WTC11 (cell line): ENCODE measurements around the gene SCAMP3. TPM values are rescaled to one million over a fixed set of nuclear protein-coding genes. Genes with fewer than 3 reads are reported as not detected.
A peak's percentile ranks its signal among the peaks of the same experiment; 100 is the strongest.

ENCODE experiments used
- CTCF ChIP-seq: fragments of 200-600 bp; IDR thresholded peaks from 2 replicates; pipeline ENCODE4 v1.8.0; 2022; ENCODE audit warnings: antibody characterized with exemption
- ZNF416 ChIP-seq: fragments of 250-450 bp; sonication (Bioruptor Pico); IDR thresholded peaks from 2 replicates; pipeline ENCODE4 v1.9.0; 2021; ENCODE audit warnings: mild to moderate bottlenecking, inconsistent platforms
- total RNA-seq: library from RNA; stranded (reverse); gene quantifications from 3 replicates; pipeline ENCODE4 v1.2.3, GENCODE V29; 2021

SCAMP3 gene
- total RNA-seq, 1 experiment from 2014 or later, result 58.8 TPM

GRCh38 chr1:155206891-155207805, 55.0 kb downstream of the SCAMP3 start (continued):
- TF ChIP-seq CTCF, result peak; percentile 49; the same call in 1 of the 2 replicates
- TF ChIP-seq ZNF416 (CRISPR knock-in tag), result no peak

Other genes with a start within 250 kb of the SCAMP3 start
- gene DCST2, start 228.6 kb downstream of the SCAMP3 start, total RNA-seq, result 0.83 to 1.8 TPM (median 1.6 TPM) in 3 replicates
- gene DCST1, start 228.5 kb downstream of the SCAMP3 start, total RNA-seq, result 0.15 TPM in 1 of 3 replicates, not detected in the others
- gene ADAM15, start 211.0 kb downstream of the SCAMP3 start, total RNA-seq, result 32.1 to 38.4 TPM (median 33.2 TPM) in 3 replicates
- 19.5 to 22.7 TPM (median 22.3 TPM) in 3 replicates for gene EFNA4, start 198.6 kb downstream of the SCAMP3 start, total RNA-seq
- gene EFNA3, start 183.5 kb downstream of the SCAMP3 start, total RNA-seq, result 12.5 to 15.4 TPM (median 15.4 TPM) in 3 replicates
- gene EFNA1, start 134.5 kb downstream of the SCAMP3 start, total RNA-seq, result 6.0 to 7.3 TPM (median 6.5 TPM) in 3 replicates
- gene SLC50A1, start 126.5 kb downstream of the SCAMP3 start, total RNA-seq, result 39.0 to 47.8 TPM (median 46.0 TPM) in 3 replicates
- gene DPM3, start 121.8 kb downstream of the SCAMP3 start, total RNA-seq, result 70.6 to 79.8 TPM (median 73.5 TPM) in 3 replicates
- gene KRTCAP2, start 89.1 kb downstream of the SCAMP3 start, total RNA-seq, result 104 to 161 TPM (median 147 TPM) in 3 replicates
- 20.3 to 22.1 TPM (median 21.4 TPM) in 3 replicates for gene TRIM46, start 88.5 kb downstream of the SCAMP3 start, total RNA-seq
- gene THBS3, start 54.5 kb downstream of the SCAMP3 start, total RNA-seq, result 4.0 to 5.3 TPM (median 5.3 TPM) in 3 replicates
- gene MTX1, start 53.7 kb downstream of the SCAMP3 start, total RNA-seq, result 57.5 to 62.8 TPM (median 60.4 TPM) in 3 replicates
- 65.3 to 67.8 TPM (median 66.6 TPM) in 3 replicates for gene ENTREP3, start 6.9 kb downstream of the SCAMP3 start, total RNA-seq
- gene CLK2, start 11.1 kb upstream of the SCAMP3 start, total RNA-seq, result 68.2 to 74.9 TPM (median 74.4 TPM) in 3 replicates
- gene HCN3, start 15.1 kb upstream of the SCAMP3 start, total RNA-seq, result 5.9 to 7.3 TPM (median 6.3 TPM) in 3 replicates
- gene PKLR, start 39.1 kb upstream of the SCAMP3 start, total RNA-seq, result 1.5 to 2.5 TPM (median 1.6 TPM) in 3 replicates
- gene FDPS, start 46.5 kb upstream of the SCAMP3 start, total RNA-seq, result 342 to 366 TPM (median 354 TPM) in 3 replicates
- 51.4 to 68.8 TPM (median 55.3 TPM) in 3 replicates for gene RUSC1, start 58.5 kb upstream of the SCAMP3 start, total RNA-seq